Peyer's patch (tissue), 4 donors: Measurements from ENCODE around the gene TAS1R2.

Experiments
- POLR2A ChIP-seq, 2 donors: fragments of 450-650 bp; IDR thresholded peaks; one replicate each; pipeline ENCODE4 v1.5.1; 2017; ENCODE audit warnings: antibody characterized with exemption in 2 of 2, mild to moderate bottlenecking in 2 of 2, moderate library complexity in 2 of 2
- TF ChIP-seq, protein P1 (sequence below), 6 experiments: fragments of 450-650 bp in 4 of 6; fragments of 200-600 bp in 2 of 6; sonication (generic) in 1 of 6; IDR thresholded peaks; one replicate each; pipeline ENCODE4 v1.5.1; 2017 to 2019; ENCODE audit warnings: antibody characterized with exemption in 6 of 6, mild to moderate bottlenecking in 3 of 6, moderate library complexity in 1 of 6

DNA sequence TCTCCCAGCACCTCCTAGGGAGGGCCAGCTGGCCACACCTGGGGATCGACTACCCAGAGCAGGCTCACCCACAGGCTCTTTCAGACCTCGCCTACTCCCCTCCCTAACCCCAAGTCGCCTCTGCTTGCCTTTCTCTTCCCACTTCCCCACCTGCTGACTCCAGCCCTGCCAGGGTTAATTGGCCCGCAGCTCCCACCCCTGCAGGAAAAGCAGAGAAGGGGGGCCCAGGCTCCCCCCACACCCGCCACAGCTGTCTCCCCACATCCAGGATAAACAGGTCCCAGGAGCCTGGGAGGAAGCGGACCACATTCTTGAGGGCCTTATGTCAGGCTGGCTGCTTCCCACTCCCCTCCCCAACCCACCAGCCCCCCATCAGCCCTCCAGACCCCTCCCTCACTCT lies 45.0 kb downstream of the TAS1R2 start:
- TF ChIP-seq, protein P1, sequence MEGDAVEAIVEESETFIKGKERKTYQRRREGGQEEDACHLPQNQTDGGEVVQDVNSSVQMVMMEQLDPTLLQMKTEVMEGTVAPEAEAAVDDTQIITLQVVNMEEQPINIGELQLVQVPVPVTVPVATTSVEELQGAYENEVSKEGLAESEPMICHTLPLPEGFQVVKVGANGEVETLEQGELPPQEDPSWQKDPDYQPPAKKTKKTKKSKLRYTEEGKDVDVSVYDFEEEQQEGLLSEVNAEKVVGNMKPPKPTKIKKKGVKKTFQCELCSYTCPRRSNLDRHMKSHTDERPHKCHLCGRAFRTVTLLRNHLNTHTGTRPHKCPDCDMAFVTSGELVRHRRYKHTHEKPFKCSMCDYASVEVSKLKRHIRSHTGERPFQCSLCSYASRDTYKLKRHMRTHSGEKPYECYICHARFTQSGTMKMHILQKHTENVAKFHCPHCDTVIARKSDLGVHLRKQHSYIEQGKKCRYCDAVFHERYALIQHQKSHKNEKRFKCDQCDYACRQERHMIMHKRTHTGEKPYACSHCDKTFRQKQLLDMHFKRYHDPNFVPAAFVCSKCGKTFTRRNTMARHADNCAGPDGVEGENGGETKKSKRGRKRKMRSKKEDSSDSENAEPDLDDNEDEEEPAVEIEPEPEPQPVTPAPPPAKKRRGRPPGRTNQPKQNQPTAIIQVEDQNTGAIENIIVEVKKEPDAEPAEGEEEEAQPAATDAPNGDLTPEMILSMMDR (IDR thresholded peaks at IDR 0.05): no peak
- TF ChIP-seq POLR2A (IDR thresholded peaks at IDR 0.05): no peak
